Stromal cell of bone marrow (primary cell): ENCODE measurements around the gene PAK1.

Experiments
- DNase-seq: peaks from one replicate; pipeline ENCODE4 v3.0.0-alpha.2; 2012; ENCODE audit warnings: low read depth

PAK1 gene

DNA sequence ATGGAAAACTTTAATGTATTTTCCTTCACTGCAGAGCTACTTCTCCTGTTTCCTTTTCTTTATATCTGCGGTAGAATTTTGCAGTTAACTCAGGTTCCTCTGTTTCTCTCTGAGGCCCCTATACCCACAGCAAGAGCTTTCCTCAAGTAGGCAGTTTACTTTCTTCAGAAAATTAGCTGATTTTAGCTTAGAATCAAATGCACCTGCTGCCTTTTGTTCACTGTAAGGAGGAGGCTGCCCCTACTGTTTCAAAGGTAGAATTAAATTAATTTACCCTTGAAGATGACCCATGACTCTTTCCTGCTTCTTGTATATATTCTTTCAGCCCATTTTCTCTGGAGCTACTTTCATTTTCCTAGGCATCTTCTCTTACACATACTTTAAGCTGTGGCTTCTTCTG is 103.7 kb downstream of the PAK1 start:
- no peak for DNase-seq

GRCh38 chr11:77361184-77361583 is 112.7 kb downstream of the PAK1 start:
- DNase-seq: no peak

DNA sequence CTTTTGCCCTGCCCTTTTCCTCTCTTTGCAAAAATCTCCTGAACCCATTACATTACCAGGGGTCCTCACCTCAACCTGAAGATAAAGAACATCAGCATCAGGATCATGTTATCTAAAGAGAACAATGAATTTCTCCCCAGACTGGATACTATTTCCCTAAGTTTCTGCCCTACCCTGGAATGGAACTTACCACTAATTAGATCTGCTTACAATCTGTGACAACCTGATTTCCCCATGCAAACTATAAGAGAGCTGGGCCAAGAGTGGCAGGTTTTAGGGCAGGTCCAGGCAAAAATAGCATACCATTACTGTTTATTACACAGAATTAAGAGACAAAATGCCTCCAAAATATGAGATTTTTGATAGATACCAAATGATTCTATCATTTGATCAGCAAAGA is 114.4 kb downstream of the PAK1 start:
- DNase-seq: no peak

- DNase-seq: no peak
Observed at GRCh38 chr11:77353131-77353530, 120.8 kb downstream of the PAK1 start.

- DNase-seq: no peak
Observed at GRCh38 chr11:77351281-77351886, 122.5 kb downstream of the PAK1 start.

DNA sequence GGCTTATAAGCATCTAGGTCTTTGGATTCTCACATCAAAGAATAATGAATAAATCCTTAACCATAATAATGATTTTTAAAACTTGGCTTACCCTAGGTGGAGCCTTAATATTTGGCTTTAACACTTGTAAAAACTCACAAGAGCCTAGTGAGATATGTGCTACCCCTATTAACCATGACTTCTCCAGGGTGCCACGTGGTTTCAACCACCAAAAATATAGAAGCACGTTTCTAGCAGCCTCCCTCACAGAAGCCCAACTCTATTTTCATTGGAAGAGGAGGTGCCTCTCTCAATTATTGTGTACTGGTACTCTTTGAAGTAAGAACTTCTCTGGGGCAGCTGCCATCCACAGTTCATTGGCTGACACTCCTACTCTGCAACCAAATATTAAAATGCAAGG is 125.9 kb downstream of the PAK1 start:
- no peak for DNase-seq

GRCh38 chr11:77346906-77347603 is 126.8 kb downstream of the PAK1 start:
- DNase-seq: peak; percentile 2

GRCh38 chr11:77345621-77346020 is 128.3 kb downstream of the PAK1 start:
- peak; percentile 25 for DNase-seq

DNA sequence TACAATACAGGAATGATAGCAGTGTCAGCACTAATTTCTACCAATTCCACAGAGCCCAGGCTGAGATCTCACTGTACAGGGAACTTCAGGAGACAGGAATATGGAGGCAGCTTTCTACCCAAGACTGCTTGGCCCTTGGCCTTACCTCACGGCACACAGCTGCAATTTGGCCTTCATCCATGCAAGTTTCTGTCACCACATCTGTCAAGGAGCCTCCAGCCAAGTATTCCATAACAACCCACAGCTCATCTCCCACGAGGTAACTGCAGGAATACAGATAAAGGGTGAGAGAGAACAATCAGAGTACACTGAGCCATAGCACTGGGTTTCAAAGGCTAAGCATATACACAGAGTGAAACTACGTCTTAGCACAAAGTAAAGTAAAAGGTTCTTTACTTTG is 133.4 kb downstream of the PAK1 start:
- DNase-seq: no peak

DNA sequence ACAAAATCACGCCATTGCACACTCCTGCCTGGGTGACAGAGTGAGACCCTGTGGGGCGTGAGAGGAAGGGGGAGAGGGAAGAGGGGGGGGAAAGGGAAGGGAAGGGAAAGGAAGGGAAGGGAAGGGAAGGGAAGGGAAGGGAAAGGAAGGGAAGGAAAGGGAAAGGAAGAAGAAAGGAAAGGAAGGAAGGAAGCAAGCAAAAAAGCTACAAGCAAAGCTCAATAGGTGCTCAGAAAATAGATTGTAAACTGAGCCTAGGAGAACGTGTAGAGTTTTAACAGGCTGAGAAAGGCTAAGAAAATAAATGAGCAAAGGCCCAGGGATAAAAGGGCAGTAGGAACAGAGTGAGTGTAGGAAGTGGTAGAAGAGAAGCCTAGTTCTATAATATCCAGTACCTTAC is 141.6 kb downstream of the PAK1 start:
- DNase-seq: no peak

GRCh38 chr11:77325159-77325558 is 148.7 kb downstream of the PAK1 start:
- no peak for DNase-seq

- no peak for DNase-seq
Observed at GRCh38 chr11:77324508-77324907, 149.4 kb downstream of the PAK1 start.

GRCh38 chr11:77322926-77323590 is 150.8 kb downstream of the PAK1 start:
- peak; percentile 2 for DNase-seq

GRCh38 chr11:77322506-77322905 is 151.4 kb downstream of the PAK1 start:
- DNase-seq: peak; percentile 53

GRCh38 chr11:77320351-77320750 is 153.5 kb downstream of the PAK1 start:
- DNase-seq: no peak

DNA sequence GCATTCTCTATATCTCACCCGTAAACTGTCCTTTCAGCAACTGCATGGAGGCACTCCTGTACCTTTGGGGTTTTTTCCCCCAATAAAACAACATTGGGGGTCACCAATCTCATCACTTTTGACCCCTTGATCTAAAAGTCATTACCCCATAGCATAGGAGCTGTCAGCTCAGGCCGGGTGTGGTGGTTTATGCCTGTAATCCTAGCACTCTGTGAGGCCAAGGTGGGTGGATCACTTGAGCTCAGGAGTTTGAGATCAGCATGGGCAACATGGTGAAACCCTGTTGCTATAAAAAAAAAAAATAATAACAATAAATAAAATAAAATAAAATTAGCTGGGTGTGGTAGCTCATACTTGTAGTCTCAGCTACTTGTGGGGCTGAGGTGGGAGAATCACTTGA is 155.3 kb downstream of the PAK1 start:
- DNase-seq: no peak

GRCh38 chr11:77316733-77317342 is 157.1 kb downstream of the PAK1 start:
- DNase-seq: no peak

DNA sequence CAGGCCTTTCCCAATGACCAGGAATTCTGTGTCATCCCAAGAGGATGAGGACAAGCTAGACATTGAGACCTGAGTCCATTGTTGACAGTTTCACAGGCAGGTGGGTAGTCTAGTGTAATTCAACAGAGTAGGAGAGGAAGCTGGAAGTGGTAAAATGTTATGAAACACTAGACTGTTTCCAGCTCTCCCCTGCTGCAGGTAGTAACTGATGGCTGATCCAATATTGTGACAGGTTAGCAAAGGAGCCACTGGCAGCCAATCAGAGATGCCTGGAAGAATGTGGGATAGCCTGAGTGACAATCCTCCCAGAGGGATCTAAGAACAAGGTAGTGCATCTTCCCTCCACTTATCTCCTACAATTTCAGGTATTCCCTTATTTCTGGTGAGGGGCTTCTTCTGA is 161.8 kb downstream of the PAK1 start:
- DNase-seq: no peak

GRCh38 chr11:77311701-77312100 is 162.2 kb downstream of the PAK1 start:
- DNase-seq: no peak

GRCh38 chr11:77310721-77311120 is 163.2 kb downstream of the PAK1 start:
- DNase-seq: no peak

GRCh38 chr11:77309401-77310085 is 164.4 kb downstream of the PAK1 start:
- no peak for DNase-seq

DNA sequence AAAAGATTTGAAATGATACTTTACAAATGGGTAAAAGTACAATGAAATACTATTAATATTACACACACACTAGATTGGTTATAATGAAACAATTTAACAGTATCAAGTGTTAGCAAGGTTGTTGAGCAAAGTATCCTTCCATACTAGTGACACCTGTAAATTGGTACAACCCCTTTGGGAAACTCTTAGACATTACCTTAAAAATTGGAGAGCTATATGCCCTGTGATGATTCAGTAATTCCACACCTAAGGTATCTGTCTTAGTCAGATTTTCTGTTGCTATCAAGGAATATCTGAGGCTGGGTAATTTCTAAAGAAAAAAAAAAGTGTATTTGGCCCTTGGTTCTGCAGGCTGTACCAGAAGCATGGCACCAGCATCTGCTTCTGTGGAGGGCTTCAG is 165.1 kb downstream of the PAK1 start:
- DNase-seq: no peak

GRCh38 chr11:77303328-77303727 is 170.6 kb downstream of the PAK1 start:
- no peak for DNase-seq
